GM23338 (cell line): ENCODE data around the gene NDST1. TPM values are rescaled to one million over a fixed set of nuclear protein-coding genes. Genes with fewer than 3 reads are reported as not detected.

ENCODE experiments used
- ATAC-seq: fragments of 200-7000 bp; cut with Tn5 transposase; 3 replicates; pipeline ENCODE4 v1.9.1; 2020
- DNase-seq: peaks from one replicate; pipeline ENCODE4 v3.0.0-alpha.2; 2015; ENCODE audit warnings: low spot score
- H2AFZ ChIP-seq: fragments of 200-600 bp; sonication (generic); 2 replicates; pipeline ENCODE4 v1.8.0; 2016; ENCODE audit warnings: antibody characterized with exemption, mild to moderate bottlenecking, moderate library complexity
- H3F3A ChIP-seq: fragments of 200-600 bp; sonication (generic); replicated peaks from 2 replicates; pipeline ENCODE4 v1.8.0; 2017; ENCODE audit warnings: antibody characterized with exemption, mixed run types, low read depth
- H3K27ac ChIP-seq: fragments of 200-600 bp; sonication (generic); 2 replicates; pipeline ENCODE4 v1.6.1; 2016; ENCODE audit warnings: low read depth
- H3K27me3 ChIP-seq: fragments of 200-600 bp; sonication (generic); 2 replicates; pipeline ENCODE4 v1.8.0; 2016; ENCODE audit warnings: mild to moderate bottlenecking, mixed run types, moderate library complexity; ENCODE audit not compliant: insufficient read depth
- H3K36me3 ChIP-seq: fragments of 200-600 bp; sonication (generic); 2 replicates; pipeline ENCODE4 v1.8.0; 2016; ENCODE audit warnings: mild to moderate bottlenecking; ENCODE audit not compliant: insufficient read depth
- H3K4me1 ChIP-seq: fragments of 200-600 bp; sonication (generic); 2 replicates; pipeline ENCODE4 v1.8.0; 2016; ENCODE audit warnings: mild to moderate bottlenecking, moderate library complexity; ENCODE audit not compliant: insufficient read depth
- H3K4me2 ChIP-seq: fragments of 200-600 bp; sonication (generic); 2 replicates; pipeline ENCODE4 v1.7.1; 2017; ENCODE audit warnings: mixed run types
- H3K4me3 ChIP-seq: fragments of 200-600 bp; sonication (generic); 2 replicates; pipeline ENCODE4 v1.6.1; 2016; ENCODE audit warnings: mixed run types
- H3K79me2 ChIP-seq: fragments of 200-600 bp; sonication (generic); replicated peaks from 2 replicates; pipeline ENCODE4 v1.8.0; 2017; ENCODE audit warnings: mild to moderate bottlenecking; ENCODE audit not compliant: insufficient read depth
- H3K9me2 ChIP-seq: fragments of 200-600 bp; sonication (generic); 2 replicates; pipeline ENCODE4 v1.8.0; 2017; ENCODE audit not compliant: insufficient read depth
- H4K20me1 ChIP-seq: fragments of 200-600 bp; sonication (generic); replicated peaks from 2 replicates; pipeline ENCODE4 v1.8.0; 2017; ENCODE audit warnings: mild to moderate bottlenecking; ENCODE audit not compliant: insufficient read depth
- H3K27ac Mint-ChIP-seq: 2 replicates; pipeline ENCODE4 v1.8.0; 2020; ENCODE audit warnings: inconsistent platforms, mild to moderate bottlenecking, moderate library complexity, mixed read lengths
- H3K27me3 Mint-ChIP-seq: 3 replicates; pipeline ENCODE4 v1.8.0; 2022; ENCODE audit warnings: low read depth, mild to moderate bottlenecking, moderate library complexity, mixed read lengths, inconsistent platforms; ENCODE audit not compliant: insufficient read depth, poor library complexity
- H3K36me3 Mint-ChIP-seq: 3 replicates; pipeline ENCODE4 v1.8.0; 2021; ENCODE audit warnings: low read depth, mild to moderate bottlenecking, inconsistent platforms, moderate library complexity, mixed read lengths
- H3K4me1 Mint-ChIP-seq: 3 replicates; pipeline ENCODE4 v1.8.0; 2020; ENCODE audit warnings: mild to moderate bottlenecking, inconsistent platforms, mixed read lengths
- H3K4me3 Mint-ChIP-seq: 3 replicates; pipeline ENCODE4 v1.8.0; 2021; ENCODE audit warnings: moderate library complexity, mild to moderate bottlenecking, inconsistent platforms, mixed read lengths
- H3K9me3 Mint-ChIP-seq: 3 replicates; pipeline ENCODE4 v1.8.0; 2020; ENCODE audit warnings: moderate library complexity, mild to moderate bottlenecking, inconsistent platforms, mixed read lengths
- CREB1 ChIP-seq: fragments of 250-450 bp; sonication (Bioruptor Pico); IDR thresholded peaks from 2 replicates; pipeline ENCODE4 v1.5.0; 2020; ENCODE audit warnings: low read depth, mild to moderate bottlenecking, moderate library complexity
- EZH2 ChIP-seq: fragments of 200-600 bp; sonication (generic); IDR thresholded peaks from one replicate; pipeline ENCODE4 v1.8.0; 2017; ENCODE audit warnings: antibody characterized with exemption, mild to moderate bottlenecking, low read depth; ENCODE audit not compliant: unreplicated experiment
- EZH2phosphoT487 ChIP-seq: fragments of 200-600 bp; sonication (generic); IDR thresholded peaks from one replicate; pipeline ENCODE4 v1.8.1; 2018; ENCODE audit warnings: antibody characterized with exemption; ENCODE audit not compliant: unreplicated experiment
- JUNB ChIP-seq: IDR thresholded peaks from one replicate; pipeline ENCODE4 v1.6.1; 2016; ENCODE audit warnings: antibody characterized with exemption; ENCODE audit not compliant: unreplicated experiment
- NANOG ChIP-seq: IDR thresholded peaks from 2 replicates; pipeline ENCODE4 v1.6.1; 2016; ENCODE audit warnings: antibody characterized with exemption, borderline replicate concordance
- POLR2AphosphoS5 ChIP-seq: IDR thresholded peaks from 2 replicates; pipeline ENCODE4 v1.6.1; 2016; ENCODE audit warnings: antibody characterized with exemption, low read depth
- STAT1 ChIP-seq: IDR thresholded peaks from one replicate; pipeline ENCODE4 v1.6.1; 2016; ENCODE audit warnings: antibody characterized with exemption; ENCODE audit not compliant: unreplicated experiment
- ZNF114 ChIP-seq: fragments of 250-450 bp; sonication (Bioruptor Pico); IDR thresholded peaks from 2 replicates; pipeline ENCODE4 v1.5.0; 2020; ENCODE audit warnings: mild to moderate bottlenecking, moderate library complexity
- ZNF331 ChIP-seq: fragments of 250-450 bp; sonication (Bioruptor Pico); IDR thresholded peaks from 2 replicates; pipeline ENCODE4 v1.5.0; 2020; ENCODE audit warnings: low read depth, mild to moderate bottlenecking, moderate library complexity
- polyA plus RNA-seq: library from polyadenylated mRNA; unstranded; fragments of >200 nt; fragmentation: Nextera tagmentation; extraction: Ambion mirVana; gene quantifications from 2 replicates; pipeline ENCODE4 v1.2.1, GENCODE V29; 2016
- total RNA-seq: library from RNA; depleted of rRNA; stranded (reverse); fragments of >200 nt; shearing (Covaris generic); gene quantifications from 2 replicates; pipeline ENCODE4 v1.2.3, GENCODE V29; 2014
- TF ChIP-seq, protein P1 (sequence below): IDR thresholded peaks from one replicate; pipeline ENCODE4 v1.6.1; 2018; ENCODE audit warnings: antibody characterized with exemption; ENCODE audit not compliant: unreplicated experiment
- TF ChIP-seq, protein P2 (sequence below): fragments of 250-450 bp; sonication (Bioruptor Pico); IDR thresholded peaks from 2 replicates; pipeline ENCODE4 v1.5.0; 2020; ENCODE audit warnings: mild to moderate bottlenecking, moderate library complexity
- TF ChIP-seq, protein P3 (sequence below), 2 experiments: fragments of 200-600 bp in 1 of 2; sonication (generic) in 1 of 2; conservative IDR thresholded peaks; 2 replicates each; pipeline versions ENCODE4 v1.5.1 to v1.6.1; 2016 to 2017; ENCODE audit warnings: antibody characterized with exemption in 2 of 2, low read depth in 2 of 2, mild to moderate bottlenecking in 2 of 2, moderate library complexity in 1 of 2
- TF ChIP-seq, protein P4 (sequence below): IDR thresholded peaks from 2 replicates; pipeline ENCODE4 v1.6.1; 2016; ENCODE audit warnings: antibody characterized with exemption

NDST1 gene
- total and polyA plus RNA-seq, 2 experiments from 2014 or later, result 7.3 to 85.0 TPM

DNA sequence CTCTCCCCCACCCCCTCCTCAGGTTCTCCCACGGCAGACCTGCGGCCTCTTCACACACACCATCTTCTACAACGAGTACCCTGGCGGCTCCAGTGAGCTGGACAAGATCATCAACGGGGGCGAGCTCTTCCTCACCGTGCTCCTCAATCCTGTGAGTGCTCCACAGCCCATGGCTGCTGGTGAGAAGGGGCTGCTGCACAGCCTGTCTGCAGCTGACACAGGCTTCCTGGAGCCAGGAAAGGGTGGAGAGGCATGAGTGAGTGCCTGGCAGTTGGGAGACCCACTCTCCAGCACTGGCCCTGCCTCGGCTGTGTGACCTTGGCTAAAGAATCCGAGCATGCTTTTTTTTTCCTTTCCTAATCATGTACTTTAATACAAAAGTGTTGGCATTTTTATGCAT lies 31.3 kb downstream of the NDST1 start:
- H4K20me1 ChIP-seq, result peaks cover 4% of the 10 kb centered on the region; the same call in 1 of the 2 replicates
- H3K79me2 ChIP-seq, result no peaks in the 10 kb centered on the region
- H3K4me2 ChIP-seq, result no peak overlapping the region
- Mint-ChIP-seq H3K27ac (no peak overlapping the region), H3K27me3 (peaks cover 2% of the 10 kb centered on the region), H3K36me3 (peaks cover 89% of the 10 kb centered on the region), H3K4me1 (peaks cover 18% of the 10 kb centered on the region), H3K4me3 (no peak overlapping the region), H3K9me3 (peaks cover 3% of the 10 kb centered on the region; the same call in 1 of the 3 replicates)
- H3K4me3 ChIP-seq, result no peak overlapping the region
- peaks cover 20% of the 10 kb centered on the region for H3K36me3 ChIP-seq
- H3K27ac ChIP-seq, result no peak overlapping the region
- H3K4me1 ChIP-seq, result peaks cover 5% of the 10 kb centered on the region; the same call in 1 of the 2 replicates
- no peaks in the 10 kb centered on the region for H3K27me3 ChIP-seq
- H3K9me2 ChIP-seq, result no peaks in the 10 kb centered on the region
- TF ChIP-seq ZNF114 (no peak), NANOG (no peak), EZH2 (no peak), EZH2phosphoT487 (no peak), CREB1 (no peak), ZNF331 (CRISPR knock-in tag) (no peak), STAT1 (no peak), JUNB (no peak), POLR2AphosphoS5 (no peak)
- TF ChIP-seq, protein P1, sequence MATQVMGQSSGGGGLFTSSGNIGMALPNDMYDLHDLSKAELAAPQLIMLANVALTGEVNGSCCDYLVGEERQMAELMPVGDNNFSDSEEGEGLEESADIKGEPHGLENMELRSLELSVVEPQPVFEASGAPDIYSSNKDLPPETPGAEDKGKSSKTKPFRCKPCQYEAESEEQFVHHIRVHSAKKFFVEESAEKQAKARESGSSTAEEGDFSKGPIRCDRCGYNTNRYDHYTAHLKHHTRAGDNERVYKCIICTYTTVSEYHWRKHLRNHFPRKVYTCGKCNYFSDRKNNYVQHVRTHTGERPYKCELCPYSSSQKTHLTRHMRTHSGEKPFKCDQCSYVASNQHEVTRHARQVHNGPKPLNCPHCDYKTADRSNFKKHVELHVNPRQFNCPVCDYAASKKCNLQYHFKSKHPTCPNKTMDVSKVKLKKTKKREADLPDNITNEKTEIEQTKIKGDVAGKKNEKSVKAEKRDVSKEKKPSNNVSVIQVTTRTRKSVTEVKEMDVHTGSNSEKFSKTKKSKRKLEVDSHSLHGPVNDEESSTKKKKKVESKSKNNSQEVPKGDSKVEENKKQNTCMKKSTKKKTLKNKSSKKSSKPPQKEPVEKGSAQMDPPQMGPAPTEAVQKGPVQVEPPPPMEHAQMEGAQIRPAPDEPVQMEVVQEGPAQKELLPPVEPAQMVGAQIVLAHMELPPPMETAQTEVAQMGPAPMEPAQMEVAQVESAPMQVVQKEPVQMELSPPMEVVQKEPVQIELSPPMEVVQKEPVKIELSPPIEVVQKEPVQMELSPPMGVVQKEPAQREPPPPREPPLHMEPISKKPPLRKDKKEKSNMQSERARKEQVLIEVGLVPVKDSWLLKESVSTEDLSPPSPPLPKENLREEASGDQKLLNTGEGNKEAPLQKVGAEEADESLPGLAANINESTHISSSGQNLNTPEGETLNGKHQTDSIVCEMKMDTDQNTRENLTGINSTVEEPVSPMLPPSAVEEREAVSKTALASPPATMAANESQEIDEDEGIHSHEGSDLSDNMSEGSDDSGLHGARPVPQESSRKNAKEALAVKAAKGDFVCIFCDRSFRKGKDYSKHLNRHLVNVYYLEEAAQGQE, result no peak
- TF ChIP-seq, protein P2, sequence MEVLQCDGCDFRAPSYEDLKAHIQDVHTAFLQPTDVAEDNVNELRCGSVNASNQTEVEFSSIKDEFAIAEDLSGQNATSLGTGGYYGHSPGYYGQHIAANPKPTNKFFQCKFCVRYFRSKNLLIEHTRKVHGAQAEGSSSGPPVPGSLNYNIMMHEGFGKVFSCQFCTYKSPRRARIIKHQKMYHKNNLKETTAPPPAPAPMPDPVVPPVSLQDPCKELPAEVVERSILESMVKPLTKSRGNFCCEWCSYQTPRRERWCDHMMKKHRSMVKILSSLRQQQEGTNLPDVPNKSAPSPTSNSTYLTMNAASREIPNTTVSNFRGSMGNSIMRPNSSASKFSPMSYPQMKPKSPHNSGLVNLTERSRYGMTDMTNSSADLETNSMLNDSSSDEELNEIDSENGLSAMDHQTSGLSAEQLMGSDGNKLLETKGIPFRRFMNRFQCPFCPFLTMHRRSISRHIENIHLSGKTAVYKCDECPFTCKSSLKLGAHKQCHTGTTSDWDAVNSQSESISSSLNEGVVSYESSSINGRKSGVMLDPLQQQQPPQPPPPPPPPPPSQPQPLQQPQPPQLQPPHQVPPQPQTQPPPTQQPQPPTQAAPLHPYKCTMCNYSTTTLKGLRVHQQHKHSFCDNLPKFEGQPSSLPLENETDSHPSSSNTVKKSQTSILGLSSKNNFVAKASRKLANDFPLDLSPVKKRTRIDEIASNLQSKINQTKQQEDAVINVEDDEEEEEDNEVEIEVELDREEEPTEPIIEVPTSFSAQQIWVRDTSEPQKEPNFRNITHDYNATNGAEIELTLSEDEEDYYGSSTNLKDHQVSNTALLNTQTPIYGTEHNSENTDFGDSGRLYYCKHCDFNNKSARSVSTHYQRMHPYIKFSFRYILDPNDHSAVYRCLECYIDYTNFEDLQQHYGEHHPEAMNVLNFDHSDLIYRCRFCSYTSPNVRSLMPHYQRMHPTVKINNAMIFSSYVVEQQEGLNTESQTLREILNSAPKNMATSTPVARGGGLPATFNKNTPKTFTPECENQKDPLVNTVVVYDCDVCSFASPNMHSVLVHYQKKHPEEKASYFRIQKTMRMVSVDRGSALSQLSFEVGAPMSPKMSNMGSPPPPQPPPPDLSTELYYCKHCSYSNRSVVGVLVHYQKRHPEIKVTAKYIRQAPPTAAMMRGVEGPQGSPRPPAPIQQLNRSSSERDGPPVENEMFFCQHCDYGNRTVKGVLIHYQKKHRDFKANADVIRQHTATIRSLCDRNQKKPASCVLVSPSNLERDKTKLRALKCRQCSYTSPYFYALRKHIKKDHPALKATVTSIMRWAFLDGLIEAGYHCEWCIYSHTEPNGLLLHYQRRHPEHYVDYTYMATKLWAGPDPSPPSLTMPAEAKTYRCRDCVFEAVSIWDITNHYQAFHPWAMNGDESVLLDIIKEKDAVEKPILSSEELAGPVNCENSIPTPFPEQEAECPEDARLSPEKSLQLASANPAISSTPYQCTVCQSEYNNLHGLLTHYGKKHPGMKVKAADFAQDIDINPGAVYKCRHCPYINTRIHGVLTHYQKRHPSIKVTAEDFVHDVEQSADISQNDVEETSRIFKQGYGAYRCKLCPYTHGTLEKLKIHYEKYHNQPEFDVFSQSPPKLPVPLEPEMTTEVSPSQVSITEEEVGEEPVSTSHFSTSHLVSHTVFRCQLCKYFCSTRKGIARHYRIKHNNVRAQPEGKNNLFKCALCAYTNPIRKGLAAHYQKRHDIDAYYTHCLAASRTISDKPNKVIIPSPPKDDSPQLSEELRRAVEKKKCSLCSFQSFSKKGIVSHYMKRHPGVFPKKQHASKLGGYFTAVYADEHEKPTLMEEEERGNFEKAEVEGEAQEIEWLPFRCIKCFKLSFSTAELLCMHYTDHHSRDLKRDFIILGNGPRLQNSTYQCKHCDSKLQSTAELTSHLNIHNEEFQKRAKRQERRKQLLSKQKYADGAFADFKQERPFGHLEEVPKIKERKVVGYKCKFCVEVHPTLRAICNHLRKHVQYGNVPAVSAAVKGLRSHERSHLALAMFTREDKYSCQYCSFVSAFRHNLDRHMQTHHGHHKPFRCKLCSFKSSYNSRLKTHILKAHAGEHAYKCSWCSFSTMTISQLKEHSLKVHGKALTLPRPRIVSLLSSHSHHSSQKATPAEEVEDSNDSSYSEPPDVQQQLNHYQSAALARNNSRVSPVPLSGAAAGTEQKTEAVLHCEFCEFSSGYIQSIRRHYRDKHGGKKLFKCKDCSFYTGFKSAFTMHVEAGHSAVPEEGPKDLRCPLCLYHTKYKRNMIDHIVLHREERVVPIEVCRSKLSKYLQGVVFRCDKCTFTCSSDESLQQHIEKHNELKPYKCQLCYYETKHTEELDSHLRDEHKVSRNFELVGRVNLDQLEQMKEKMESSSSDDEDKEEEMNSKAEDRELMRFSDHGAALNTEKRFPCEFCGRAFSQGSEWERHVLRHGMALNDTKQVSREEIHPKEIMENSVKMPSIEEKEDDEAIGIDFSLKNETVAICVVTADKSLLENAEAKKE (CRISPR knock-in tag), result no peak
- TF ChIP-seq, protein P3, sequence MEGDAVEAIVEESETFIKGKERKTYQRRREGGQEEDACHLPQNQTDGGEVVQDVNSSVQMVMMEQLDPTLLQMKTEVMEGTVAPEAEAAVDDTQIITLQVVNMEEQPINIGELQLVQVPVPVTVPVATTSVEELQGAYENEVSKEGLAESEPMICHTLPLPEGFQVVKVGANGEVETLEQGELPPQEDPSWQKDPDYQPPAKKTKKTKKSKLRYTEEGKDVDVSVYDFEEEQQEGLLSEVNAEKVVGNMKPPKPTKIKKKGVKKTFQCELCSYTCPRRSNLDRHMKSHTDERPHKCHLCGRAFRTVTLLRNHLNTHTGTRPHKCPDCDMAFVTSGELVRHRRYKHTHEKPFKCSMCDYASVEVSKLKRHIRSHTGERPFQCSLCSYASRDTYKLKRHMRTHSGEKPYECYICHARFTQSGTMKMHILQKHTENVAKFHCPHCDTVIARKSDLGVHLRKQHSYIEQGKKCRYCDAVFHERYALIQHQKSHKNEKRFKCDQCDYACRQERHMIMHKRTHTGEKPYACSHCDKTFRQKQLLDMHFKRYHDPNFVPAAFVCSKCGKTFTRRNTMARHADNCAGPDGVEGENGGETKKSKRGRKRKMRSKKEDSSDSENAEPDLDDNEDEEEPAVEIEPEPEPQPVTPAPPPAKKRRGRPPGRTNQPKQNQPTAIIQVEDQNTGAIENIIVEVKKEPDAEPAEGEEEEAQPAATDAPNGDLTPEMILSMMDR (conservative IDR thresholded peaks at IDR 0.05; ENCODE audit: low read depth in 2 of 2), result no peak
- TF ChIP-seq, protein P4, sequence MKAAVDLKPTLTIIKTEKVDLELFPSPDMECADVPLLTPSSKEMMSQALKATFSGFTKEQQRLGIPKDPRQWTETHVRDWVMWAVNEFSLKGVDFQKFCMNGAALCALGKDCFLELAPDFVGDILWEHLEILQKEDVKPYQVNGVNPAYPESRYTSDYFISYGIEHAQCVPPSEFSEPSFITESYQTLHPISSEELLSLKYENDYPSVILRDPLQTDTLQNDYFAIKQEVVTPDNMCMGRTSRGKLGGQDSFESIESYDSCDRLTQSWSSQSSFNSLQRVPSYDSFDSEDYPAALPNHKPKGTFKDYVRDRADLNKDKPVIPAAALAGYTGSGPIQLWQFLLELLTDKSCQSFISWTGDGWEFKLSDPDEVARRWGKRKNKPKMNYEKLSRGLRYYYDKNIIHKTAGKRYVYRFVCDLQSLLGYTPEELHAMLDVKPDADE, result no peak
- no peak for ATAC-seq
- peaks cover 7% of the 10 kb centered on the region; the same call in 1 of the 2 replicates for H3F3A ChIP-seq
- no peak overlapping the region for H2AFZ ChIP-seq
- DNase-seq, result no peak
